Measurements from ENCODE around the gene SLC1A2. TPM values are rescaled to one million over a fixed set of nuclear protein-coding genes. Genes with fewer than 3 reads are reported as not detected.
A peak's percentile ranks its signal among the peaks of the same experiment; 100 is the strongest.

SLC1A2 gene
- total RNA-seq, 6 experiments from 2014 or later, result 1.7 to 2.4 (median 2.1) TPM

DNA sequence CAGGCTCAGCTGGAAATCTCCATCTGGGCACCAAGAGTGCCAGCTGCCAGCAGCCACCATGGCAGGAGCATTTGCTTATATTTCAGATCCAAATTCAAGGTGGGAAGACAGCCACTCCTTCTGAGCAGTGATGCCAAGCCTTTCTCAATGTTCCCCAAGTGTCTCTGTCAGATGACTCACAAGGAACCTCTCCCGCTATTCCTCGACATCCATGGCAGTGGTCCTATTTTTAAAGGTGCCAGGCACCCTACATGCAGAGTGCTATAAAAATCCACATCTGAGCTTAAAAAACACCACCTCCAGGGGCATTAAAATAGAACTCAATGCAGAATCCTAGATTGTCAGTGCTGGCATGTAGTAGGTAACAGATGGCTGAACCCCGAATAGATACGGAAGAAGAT lies 112.1 kb downstream of the SLC1A2 start:
- H3K27me3 Mint-ChIP-seq (ENCODE audit: insufficient read depth), result peaks cover 1% of the 10 kb centered on the region; the same call in 1 of the 2 replicates
- H3K9me3 Mint-ChIP-seq, result no peaks in the 10 kb centered on the region
- TF ChIP-seq, protein P1, sequence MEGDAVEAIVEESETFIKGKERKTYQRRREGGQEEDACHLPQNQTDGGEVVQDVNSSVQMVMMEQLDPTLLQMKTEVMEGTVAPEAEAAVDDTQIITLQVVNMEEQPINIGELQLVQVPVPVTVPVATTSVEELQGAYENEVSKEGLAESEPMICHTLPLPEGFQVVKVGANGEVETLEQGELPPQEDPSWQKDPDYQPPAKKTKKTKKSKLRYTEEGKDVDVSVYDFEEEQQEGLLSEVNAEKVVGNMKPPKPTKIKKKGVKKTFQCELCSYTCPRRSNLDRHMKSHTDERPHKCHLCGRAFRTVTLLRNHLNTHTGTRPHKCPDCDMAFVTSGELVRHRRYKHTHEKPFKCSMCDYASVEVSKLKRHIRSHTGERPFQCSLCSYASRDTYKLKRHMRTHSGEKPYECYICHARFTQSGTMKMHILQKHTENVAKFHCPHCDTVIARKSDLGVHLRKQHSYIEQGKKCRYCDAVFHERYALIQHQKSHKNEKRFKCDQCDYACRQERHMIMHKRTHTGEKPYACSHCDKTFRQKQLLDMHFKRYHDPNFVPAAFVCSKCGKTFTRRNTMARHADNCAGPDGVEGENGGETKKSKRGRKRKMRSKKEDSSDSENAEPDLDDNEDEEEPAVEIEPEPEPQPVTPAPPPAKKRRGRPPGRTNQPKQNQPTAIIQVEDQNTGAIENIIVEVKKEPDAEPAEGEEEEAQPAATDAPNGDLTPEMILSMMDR (IDR thresholded peaks at IDR 0.05), result no peak
- H3K36me3 Mint-ChIP-seq (ENCODE audit: low read depth), result 0 out of 2 replicates have a peak, but pooled peaks cover 8% of the 10 kb centered on the region
- H3K27ac Mint-ChIP-seq, result no peak overlapping the region
- peaks cover 38% of the 10 kb centered on the region for H3K4me1 Mint-ChIP-seq (ENCODE audit: low read depth)
- H3K4me3 Mint-ChIP-seq, result no peak overlapping the region
- DNase-seq, result no peak

DNA sequence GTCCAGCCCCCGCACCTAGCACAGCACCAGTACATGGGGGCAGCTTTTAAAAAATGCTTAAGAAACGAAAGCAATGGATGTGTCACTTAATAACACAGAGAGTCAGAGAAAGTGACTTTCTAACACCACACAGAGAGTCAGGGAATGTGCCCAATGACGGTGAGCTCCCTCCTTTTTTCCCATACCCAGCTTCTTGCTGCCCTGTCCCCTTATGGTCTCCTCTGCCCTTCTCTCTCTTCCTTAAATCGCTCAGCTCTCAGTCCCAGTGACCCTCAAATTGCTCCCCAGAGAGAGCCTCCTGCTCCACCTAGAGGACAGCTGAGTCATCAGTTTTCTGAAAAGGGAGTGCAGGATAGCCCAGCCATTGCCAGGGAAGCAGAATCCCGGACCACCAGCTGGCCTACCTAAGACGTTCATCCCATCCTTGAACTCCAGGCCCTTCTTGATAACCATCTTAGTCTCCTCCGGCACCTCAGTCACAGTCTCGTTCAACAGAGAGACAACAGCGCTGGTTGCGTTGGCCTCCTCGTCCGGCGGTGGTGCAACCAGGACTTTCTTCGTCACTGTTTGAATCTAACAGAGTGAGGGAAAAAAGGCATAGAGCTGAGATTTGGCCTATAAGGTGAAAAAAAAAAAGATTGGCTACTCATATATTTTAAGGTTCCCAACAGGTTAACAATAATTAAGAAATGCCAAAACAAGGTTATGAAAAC lies 113.5 kb downstream of the SLC1A2 start:
- H3K27me3 Mint-ChIP-seq (ENCODE audit: insufficient read depth), result peaks cover 1% of the 10 kb centered on the region; the same call in 1 of the 2 replicates
- 0 out of 2 replicates have a peak, but pooled peaks cover 9% of the 10 kb centered on the region for H3K36me3 Mint-ChIP-seq (ENCODE audit: low read depth)
- TF ChIP-seq, protein P1 (IDR thresholded peaks at IDR 0.05), result peak; percentile 71
- peak; percentile 25 for DNase-seq
- H3K4me3 Mint-ChIP-seq, result no peak overlapping the region
- H3K9me3 Mint-ChIP-seq, result no peaks in the 10 kb centered on the region
- peak overlapping the region; percentile 92 for H3K27ac Mint-ChIP-seq
- H3K4me1 Mint-ChIP-seq (ENCODE audit: low read depth), result peaks cover 40% of the 10 kb centered on the region

DNA sequence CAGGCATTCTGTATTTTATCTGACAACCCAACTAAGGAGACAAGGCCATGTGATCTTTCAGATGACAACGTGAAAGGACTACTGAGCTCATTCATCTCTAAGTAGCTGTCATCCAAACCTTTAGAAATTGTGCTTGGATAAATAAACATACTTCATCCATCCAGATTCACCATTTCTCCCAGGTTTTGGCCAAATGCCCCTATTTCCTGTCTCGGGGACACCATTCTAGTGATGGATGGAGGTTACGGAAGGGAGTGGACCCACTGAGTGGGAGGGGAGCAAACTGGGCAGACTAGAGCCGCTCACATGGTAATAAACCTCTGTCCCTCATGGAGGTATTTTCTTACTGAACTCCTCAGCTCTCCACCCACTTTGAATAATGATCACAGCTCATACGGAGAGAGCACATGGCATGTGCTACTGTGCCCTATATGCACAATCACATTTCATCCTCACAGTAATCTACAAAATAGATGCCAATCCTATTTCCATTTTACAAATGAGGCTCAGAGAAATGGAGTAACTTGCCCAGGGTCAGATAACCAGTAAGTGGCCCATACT lies 114.4 kb downstream of the SLC1A2 start:
- H3K4me3 Mint-ChIP-seq, result no peak overlapping the region
- peaks cover 40% of the 10 kb centered on the region for H3K4me1 Mint-ChIP-seq (ENCODE audit: low read depth)
- 0 out of 2 replicates have a peak, but pooled peaks cover 9% of the 10 kb centered on the region for H3K36me3 Mint-ChIP-seq (ENCODE audit: low read depth)
- peaks cover 1% of the 10 kb centered on the region; the same call in 1 of the 2 replicates for H3K27me3 Mint-ChIP-seq (ENCODE audit: insufficient read depth)
- peak overlapping the region; percentile 92 for H3K27ac Mint-ChIP-seq
- H3K9me3 Mint-ChIP-seq, result no peaks in the 10 kb centered on the region
- TF ChIP-seq, protein P1 (IDR thresholded peaks at IDR 0.05), result no peak
- no peak for DNase-seq

DNA sequence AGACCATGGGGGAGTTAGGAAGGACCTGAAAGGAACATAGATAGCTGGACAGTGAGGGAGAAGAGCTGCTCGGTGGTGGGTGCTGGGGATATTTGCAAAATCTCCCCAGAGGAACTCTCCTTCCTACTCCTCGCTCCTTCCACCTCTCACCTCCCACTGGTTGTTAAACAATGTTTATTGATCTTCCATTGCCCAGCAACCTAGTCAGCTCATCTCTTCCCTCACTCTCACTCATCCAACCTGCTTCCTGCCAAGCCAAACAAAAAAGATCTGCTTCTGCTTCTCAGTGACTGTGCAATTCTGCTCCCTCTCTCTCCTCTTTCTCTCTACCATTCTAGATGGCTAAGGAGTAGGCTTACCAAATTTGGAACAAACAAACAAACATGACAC lies 115.0 kb downstream of the SLC1A2 start:
- Mint-ChIP-seq H3K4me3 (peak overlapping the region; percentile 19; the same call in 1 of the 2 replicates), H3K27me3 (ENCODE audit: insufficient read depth) (peaks cover 1% of the 10 kb centered on the region; the same call in 1 of the 2 replicates), H3K4me1 (ENCODE audit: low read depth) (peaks cover 40% of the 10 kb centered on the region), H3K27ac (peak overlapping the region; percentile 92), H3K36me3 (ENCODE audit: low read depth) (0 out of 2 replicates have a peak, but pooled peaks cover 9% of the 10 kb centered on the region), H3K9me3 (no peaks in the 10 kb centered on the region)
- peak; percentile 82 for DNase-seq
- TF ChIP-seq, protein P1 (IDR thresholded peaks at IDR 0.05), result no peak

DNA sequence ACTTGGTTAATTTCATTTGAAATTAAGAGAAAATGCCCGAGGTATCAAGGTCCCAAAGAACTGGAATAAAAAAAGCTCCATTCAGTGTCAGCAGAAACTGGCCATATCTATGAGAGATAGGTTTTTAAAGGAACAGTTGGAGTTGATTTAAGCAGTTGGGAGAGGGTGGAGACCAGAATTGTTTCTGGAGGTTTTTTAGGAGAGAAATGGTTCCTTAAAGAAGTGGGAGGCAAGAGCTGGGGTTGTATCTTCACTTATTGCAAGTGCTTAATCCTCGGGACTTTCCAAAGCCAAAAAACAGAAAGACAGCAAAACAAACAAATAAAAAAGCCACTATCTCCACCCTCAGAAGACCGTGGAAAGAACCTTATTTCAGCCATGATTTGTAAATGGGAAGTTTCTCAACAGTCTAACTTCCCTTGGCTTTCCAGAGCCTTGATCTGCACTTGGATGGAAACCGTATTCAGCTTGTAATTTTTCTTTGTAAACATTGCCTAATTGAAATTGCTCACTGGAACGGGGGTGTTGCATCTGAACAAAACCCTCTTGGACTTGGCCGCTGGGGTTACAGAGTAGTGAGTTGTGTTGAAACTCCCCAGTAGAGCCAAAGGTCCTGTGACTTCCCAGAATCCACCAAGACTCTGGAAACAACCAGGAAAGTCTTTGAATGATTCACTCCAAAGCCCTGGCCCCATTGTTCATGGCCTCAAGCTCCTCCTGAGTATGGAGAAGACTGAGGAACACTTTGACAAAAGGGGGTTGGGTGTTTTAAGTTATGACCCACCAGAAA lies 115.6 kb downstream of the SLC1A2 start:
- H3K27me3 Mint-ChIP-seq (ENCODE audit: insufficient read depth), result peaks cover 1% of the 10 kb centered on the region; the same call in 1 of the 2 replicates

More for the DNA sequence above, 115.6 kb downstream of the SLC1A2 start:
- Mint-ChIP-seq H3K36me3 (ENCODE audit: low read depth) (0 out of 2 replicates have a peak, but pooled peaks cover 9% of the 10 kb centered on the region), H3K4me1 (ENCODE audit: low read depth) (peaks cover 40% of the 10 kb centered on the region), H3K9me3 (no peaks in the 10 kb centered on the region), H3K4me3 (peak overlapping the region; percentile 19; the same call in 1 of the 2 replicates), H3K27ac (peak overlapping the region; percentile 92)
- TF ChIP-seq, protein P1 (IDR thresholded peaks at IDR 0.05), result no peak
- DNase-seq, result peak; percentile 70

Data from HFFc6 (cell line).